ENCODE data around the gene S1PR4. TPM values are rescaled to one million over a fixed set of nuclear protein-coding genes. Genes with fewer than 3 reads are reported as not detected.

Gene S1PR4
- total RNA-seq, 4 donors from 2014 or later = 0.87 to 3.4 (median 0.97) TPM

- TF ChIP-seq CTCF (IDR thresholded peaks at IDR 0.05 in 4 of 5, conservative IDR thresholded peaks at IDR 0.05 in 1 of 5) (no peak), POLR2A (IDR thresholded peaks at IDR 0.05) (no peak)
- H3K27me3 ChIP-seq = no peaks in the 10 kb centered on the region
- ATAC-seq (no peak), DNase-seq (no peak)
- intact Hi-C loops (cut with DNase I; ENCODE audit: low total_unique reads) (no loop called here), in situ Hi-C loops (cut with MboI; ENCODE audit: low sequenced_read_pairs in 4 of 4) (no loop called here)
- no peaks in the 10 kb centered on the region for H3K4me1 ChIP-seq
- H3K27ac ChIP-seq = no peak within 1 kb of the TSS
- peak within 1 kb of the TSS in 1 of 4 donors; percentile 40 for H3K4me3 ChIP-seq
- H3K36me3 ChIP-seq = no peaks in the 10 kb centered on the region
- no peaks in the 10 kb centered on the region for H3K9me3 ChIP-seq
Measured at GRCh38 chr19:3135961-3136683, 42.4 kb upstream of the S1PR4 start, which contains the start of gene GNA15. TSS of gene GNA15 (plus strand) at chr19:3136033. CDS start at chr19:3136451, 418 bp downstream.

- in situ Hi-C loops (cut with MboI; ENCODE audit: low sequenced_read_pairs in 4 of 4) = no loop called here
- Histone ChIP-seq H3K4me3 (peak overlapping the region in 1 of 4 donors; percentile 40), H3K36me3 (no peaks in the 10 kb centered on the region), H3K27ac (no peak overlapping the region), H3K9me3 (no peaks in the 10 kb centered on the region), H3K27me3 (no peaks in the 10 kb centered on the region), H3K4me1 (no peaks in the 10 kb centered on the region)
- TF ChIP-seq POLR2A (IDR thresholded peaks at IDR 0.05) (no peak), CTCF (IDR thresholded peaks at IDR 0.05 in 4 of 5, conservative IDR thresholded peaks at IDR 0.05 in 1 of 5) (no peak)
- DNase-seq = no peak
- intact Hi-C loops (cut with DNase I; ENCODE audit: low total_unique reads) = no loop called here
- ATAC-seq = no peak
Measured at GRCh38 chr19:3136684-3137055, 41.9 kb upstream of the S1PR4 start.

- no peaks in the 10 kb centered on the region for H3K9me3 ChIP-seq
- H3K4me1 ChIP-seq = no peaks in the 10 kb centered on the region
- no peaks in the 10 kb centered on the region for H3K36me3 ChIP-seq
- in situ Hi-C loops (cut with MboI; ENCODE audit: low sequenced_read_pairs in 4 of 4) (no loop called here), intact Hi-C loops (cut with DNase I; ENCODE audit: low total_unique reads) (no loop called here)
- H3K27me3 ChIP-seq = no peaks in the 10 kb centered on the region
- no peak for DNase-seq
- H3K27ac ChIP-seq = no peak overlapping the region
- no peak for ATAC-seq
- H3K4me3 ChIP-seq = peak overlapping the region in 1 of 4 donors; percentile 40
- TF ChIP-seq CTCF (IDR thresholded peaks at IDR 0.05 in 4 of 5, conservative IDR thresholded peaks at IDR 0.05 in 1 of 5) = no peak
- TF ChIP-seq POLR2A (IDR thresholded peaks at IDR 0.05) = no peak
Measured at GRCh38 chr19:3137119-3137518, 41.5 kb upstream of the S1PR4 start.

- H3K9me3 ChIP-seq = no peaks in the 10 kb centered on the region
- H3K36me3 ChIP-seq = no peaks in the 10 kb centered on the region
- TF ChIP-seq CTCF (IDR thresholded peaks at IDR 0.05 in 4 of 5, conservative IDR thresholded peaks at IDR 0.05 in 1 of 5) = no peak
- no peak for TF ChIP-seq POLR2A (IDR thresholded peaks at IDR 0.05)
- intact Hi-C loops (cut with DNase I; ENCODE audit: low total_unique reads) (no loop called here), in situ Hi-C loops (cut with MboI; ENCODE audit: low sequenced_read_pairs in 4 of 4) (no loop called here)
- H3K27ac ChIP-seq = no peak overlapping the region
- H3K4me3 ChIP-seq = no peak overlapping the region
- H3K4me1 ChIP-seq = no peaks in the 10 kb centered on the region
- H3K27me3 ChIP-seq = no peaks in the 10 kb centered on the region
- no peak for DNase-seq
- ATAC-seq = no peak
Measured at GRCh38 chr19:3138268-3138667, 40.3 kb upstream of the S1PR4 start.

- in situ Hi-C loops (cut with MboI; ENCODE audit: low sequenced_read_pairs in 4 of 4) (no loop called here), intact Hi-C loops (cut with DNase I; ENCODE audit: low total_unique reads) (no loop called here)
- no peaks in the 10 kb centered on the region for H3K9me3 ChIP-seq
- no peak overlapping the region for H3K27ac ChIP-seq
- no peaks in the 10 kb centered on the region for H3K36me3 ChIP-seq
- H3K4me3 ChIP-seq = no peak overlapping the region
- ATAC-seq = no peak
- TF ChIP-seq CTCF (IDR thresholded peaks at IDR 0.05 in 4 of 5, conservative IDR thresholded peaks at IDR 0.05 in 1 of 5) = no peak
- no peak for TF ChIP-seq POLR2A (IDR thresholded peaks at IDR 0.05)
- no peaks in the 10 kb centered on the region for H3K27me3 ChIP-seq
- DNase-seq = no peak
- no peaks in the 10 kb centered on the region for H3K4me1 ChIP-seq
Measured at GRCh38 chr19:3140667-3141038, 37.9 kb upstream of the S1PR4 start.
